GM19372 (cell line): ENCODE results near the gene TSPO2.

Source experiments
- ATAC-seq: cut with Tn5 transposase; IDR thresholded peaks from one replicate; pipeline ENCODE4 v1.9.1; 2021; ENCODE audit warnings: mild to moderate bottlenecking, low read depth, moderate library complexity; ENCODE audit not compliant: unreplicated experiment

The TSPO2 gene

DNA sequence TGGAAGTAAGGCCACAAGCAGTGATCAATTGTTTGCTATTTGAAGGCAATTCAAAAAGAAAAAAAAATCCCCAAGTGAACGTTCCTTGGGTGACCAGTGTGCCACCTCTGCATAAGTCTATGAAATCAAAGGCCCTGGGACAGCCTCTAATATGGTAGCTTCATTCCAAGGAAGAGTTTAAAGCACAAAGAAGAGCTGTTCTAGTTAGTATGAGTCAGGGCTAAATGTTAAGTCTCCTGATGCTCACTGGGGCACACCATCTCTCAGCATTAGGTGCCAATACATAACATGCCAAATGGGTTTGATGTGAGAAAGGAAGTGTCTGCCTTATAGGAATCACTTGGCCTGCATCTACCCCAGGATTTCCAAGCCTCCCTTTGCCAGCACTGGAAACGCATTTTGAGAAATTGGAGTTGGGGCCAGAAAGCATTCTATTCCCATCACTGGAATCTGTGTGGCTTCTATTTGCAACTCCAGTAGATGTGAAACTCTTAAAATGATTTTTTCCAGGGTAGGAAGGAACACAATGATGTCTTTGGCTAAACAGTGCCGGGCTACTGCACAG lies 16.2 kb upstream of the TSPO2 start:
- no peak for ATAC-seq

DNA sequence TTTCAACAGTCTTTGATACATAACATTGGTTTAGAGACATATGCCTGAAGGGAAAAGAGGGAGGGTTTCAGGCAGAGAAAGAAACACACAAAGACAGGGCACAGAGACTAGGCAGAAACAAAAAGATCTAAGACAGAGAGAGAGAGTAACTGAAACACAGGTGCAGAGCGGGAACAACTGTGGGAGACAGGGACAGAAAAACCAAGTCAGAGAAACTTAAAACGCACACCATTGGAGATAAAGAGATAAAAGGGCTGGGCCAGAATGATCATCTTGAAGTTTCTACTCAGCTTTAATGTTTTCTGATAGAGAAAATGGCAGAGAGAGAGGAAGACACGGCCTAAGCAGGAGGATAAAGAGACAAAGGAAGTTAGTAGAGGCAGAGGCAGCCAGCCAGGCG lies 15.0 kb upstream of the TSPO2 start:
- ATAC-seq, result no peak

DNA sequence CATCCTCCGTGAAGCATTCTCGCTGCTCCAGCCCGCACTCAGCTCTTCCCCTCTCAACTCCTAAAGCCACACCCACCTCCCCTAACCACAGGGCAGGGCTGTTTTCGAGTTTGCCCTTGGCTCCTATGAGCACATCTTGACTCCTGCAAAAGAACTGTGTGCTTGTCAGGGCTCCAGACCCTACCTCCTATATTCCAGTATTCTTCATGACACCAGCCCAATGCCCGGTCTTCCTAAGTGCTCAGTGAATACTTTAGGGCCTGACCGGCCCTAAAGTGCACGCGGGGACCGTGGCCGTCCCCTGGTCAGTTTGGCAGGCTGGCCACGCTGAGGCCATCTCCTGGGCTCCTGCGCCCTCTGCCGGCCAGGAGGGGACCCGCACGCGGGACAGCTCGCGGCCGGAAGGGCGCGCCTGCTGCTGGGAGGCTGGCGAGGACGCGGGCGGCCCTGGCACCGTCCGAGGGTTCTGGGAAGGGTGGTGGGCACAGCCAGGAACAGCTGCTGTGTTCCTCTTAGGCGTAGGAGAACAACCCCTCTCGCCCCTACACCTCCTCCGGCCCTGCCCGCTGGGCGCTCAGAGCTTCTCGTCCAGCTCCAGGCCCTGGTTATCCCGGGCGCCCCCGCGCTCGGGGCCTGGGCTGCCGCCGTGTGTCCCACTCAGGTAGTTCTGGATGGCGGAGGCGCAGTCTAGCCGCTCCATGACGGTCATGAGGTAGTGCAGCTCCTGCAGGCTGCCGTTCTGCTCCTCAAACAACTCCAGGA lies 14.3 kb upstream of the TSPO2 start:
- peak; percentile 88 for ATAC-seq

DNA sequence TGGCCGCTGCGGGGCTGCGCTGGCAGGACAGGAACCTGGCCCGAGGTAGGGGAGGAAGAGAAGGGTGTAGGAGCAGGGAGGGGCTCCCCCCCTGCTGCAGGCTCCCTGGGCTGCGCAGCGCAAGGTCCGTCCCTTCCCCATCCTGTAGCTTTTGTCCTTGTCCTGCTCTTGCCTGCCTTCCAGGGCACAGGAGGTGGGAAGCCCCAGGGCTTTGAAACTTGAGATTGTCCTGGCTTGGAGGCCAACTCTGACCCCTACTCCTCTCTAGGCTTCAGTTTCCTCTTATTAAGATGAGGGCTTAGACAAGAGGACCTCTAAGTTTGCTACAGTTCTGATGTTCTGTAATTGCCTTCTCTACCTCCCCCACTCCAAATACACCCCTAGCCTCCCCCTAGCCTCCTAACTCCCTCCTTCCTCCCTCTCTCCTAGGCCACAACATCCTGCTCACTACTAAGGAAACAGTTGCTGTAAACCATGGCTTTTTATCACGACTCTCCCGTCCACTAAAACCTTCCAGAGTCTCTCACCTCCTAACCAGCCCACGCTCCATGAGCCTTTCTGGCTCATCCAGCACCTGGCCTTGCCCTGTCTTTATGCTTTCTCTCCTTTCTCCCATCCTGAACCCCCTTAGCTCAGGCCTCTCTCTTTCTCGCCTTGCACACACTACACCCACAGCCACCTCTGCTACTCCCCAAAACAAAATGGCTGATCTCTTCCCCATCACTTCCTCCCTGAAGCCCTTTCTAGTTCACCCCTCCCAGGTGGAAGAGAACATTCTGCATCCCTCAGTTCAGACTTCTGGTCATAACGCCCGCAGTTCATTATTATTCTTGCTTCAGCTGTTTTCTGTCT lies 13.5 kb upstream of the TSPO2 start:
- peak; percentile 26 for ATAC-seq

DNA sequence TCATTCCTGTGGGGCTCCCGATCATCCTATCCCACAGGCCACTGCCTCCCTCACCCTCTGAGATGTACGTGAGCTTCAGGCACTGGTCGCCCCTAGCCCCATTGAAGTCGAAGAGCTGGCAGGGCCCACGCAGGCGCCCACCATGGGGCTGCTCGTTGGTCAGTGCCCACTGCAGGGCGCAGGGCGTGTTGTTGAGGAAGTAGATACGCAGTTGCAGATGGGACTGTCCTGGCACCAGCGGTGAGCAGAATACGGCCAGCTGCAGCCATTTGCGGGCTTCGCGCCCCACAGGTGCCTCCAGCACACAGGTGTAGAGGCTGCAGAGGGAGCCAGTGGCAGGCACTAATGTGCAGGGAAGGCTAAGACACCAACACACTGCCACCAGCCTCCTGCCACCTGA lies 9.4 kb upstream of the TSPO2 start:
- no peak for ATAC-seq

DNA sequence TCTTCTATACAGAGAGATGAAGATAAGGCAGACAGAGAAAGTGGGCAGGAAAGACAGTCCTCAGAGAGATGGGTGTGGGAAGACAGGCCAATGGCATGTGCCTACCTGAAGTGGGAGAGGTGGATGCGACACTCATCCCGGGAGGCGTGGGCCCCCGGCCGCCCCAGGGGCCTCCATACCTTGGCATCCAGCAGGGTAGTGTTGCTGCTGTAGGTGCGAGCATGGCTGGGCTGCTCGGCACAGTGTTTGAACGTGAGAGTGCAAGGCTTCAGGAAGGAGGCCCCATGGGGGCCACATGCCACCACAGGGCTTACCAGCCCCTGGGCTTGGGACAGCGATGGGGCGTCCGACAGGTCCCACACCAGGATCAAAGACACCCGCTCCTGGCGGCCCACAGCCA lies 8.5 kb upstream of the TSPO2 start:
- ATAC-seq, result no peak

DNA sequence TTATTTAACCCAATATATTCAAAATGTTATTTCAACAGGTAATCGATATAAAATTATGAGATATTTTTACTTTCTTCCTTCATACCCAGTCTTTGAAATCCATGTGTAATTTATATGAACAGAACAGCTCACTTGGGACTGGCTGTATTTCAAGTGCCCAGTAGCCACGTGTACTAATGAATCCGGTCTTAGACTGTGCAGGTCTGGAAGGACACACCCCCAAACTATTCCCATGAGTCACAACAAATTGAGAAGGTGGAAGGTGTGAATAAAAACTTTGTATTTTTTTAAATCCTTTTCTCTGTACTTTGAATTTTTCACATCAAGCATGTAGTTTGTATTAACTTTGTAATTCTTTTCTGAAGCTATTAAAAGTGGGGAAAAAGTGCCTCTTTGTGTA lies 6.1 kb upstream of the TSPO2 start:
- ATAC-seq, result no peak

DNA sequence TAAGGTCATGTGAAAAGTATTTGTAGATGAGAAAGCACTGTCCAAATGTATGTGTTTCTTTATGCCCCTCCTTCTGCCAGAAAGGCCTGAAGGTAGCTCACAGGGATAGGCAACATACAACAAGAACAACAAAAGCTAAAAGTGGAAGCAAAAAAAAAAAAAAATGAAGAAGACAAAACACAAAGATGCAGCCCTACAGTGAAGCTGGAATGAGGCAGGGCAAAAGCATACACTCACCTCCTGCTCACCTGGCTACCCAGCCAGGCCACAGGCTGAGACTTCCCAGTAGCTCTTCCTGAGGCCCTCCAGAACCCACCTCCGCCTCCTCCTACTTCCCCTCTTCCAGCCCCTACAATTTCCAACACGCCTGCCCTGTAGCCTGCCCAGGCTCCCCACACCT lies 5.7 kb upstream of the TSPO2 start:
- ATAC-seq, result no peak

DNA sequence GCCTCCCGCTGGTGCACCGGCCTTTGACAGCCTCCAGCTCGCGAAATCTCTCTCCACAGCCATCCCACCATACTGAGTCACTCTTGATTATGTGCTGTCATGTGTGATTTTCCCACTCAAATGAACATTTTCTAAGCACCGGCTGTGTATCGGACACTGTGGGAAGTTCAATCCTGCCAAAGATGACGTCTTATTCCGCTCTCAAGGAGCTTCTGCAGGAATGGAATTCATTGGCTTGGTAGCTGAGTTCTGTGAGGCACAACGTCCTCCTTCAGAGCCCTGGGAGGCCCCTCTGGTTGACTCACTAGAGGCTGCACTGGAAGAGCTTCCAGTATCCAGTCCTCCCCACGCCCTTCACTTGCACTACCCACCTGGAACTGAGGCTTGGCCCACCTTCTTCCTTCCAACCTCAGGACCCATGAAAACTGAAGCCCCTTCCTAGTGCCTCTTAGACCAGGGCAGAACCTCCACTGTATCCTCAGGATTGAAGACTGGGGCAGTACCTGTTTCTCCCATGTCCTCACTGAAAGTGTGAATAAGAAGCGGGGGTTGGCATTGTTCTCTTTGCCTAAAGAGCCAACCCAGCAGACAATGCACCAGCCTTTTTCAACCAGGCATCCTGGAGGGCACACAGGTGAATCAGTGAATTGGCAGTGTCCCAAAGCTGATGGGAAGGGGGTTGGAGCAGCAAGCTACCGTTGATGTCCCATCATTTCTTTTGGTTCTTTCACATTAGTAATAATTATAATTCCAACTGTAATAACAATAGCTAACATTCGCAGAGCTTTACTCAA lies 5.0 kb upstream of the TSPO2 start:
- ATAC-seq, result no peak

DNA sequence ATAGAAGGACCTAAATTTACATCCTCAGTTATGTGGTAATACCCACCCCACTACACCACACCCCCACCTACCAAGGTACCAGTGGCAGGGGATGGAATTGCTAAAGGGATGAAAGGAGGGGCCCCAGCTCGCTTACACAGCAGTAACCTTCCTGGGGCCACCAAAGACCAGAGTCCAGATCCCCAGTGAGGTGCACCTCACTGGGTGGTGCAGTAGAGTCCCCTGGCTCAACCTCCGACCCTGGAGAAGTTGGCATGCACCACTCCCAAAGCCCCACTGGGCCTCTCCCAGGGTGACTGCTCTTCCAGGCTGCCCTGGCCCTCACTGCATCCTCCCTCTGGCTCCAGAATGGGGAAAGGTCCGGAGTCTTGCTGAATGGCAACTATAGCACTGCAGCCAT lies 4.1 kb upstream of the TSPO2 start:
- no peak for ATAC-seq

DNA sequence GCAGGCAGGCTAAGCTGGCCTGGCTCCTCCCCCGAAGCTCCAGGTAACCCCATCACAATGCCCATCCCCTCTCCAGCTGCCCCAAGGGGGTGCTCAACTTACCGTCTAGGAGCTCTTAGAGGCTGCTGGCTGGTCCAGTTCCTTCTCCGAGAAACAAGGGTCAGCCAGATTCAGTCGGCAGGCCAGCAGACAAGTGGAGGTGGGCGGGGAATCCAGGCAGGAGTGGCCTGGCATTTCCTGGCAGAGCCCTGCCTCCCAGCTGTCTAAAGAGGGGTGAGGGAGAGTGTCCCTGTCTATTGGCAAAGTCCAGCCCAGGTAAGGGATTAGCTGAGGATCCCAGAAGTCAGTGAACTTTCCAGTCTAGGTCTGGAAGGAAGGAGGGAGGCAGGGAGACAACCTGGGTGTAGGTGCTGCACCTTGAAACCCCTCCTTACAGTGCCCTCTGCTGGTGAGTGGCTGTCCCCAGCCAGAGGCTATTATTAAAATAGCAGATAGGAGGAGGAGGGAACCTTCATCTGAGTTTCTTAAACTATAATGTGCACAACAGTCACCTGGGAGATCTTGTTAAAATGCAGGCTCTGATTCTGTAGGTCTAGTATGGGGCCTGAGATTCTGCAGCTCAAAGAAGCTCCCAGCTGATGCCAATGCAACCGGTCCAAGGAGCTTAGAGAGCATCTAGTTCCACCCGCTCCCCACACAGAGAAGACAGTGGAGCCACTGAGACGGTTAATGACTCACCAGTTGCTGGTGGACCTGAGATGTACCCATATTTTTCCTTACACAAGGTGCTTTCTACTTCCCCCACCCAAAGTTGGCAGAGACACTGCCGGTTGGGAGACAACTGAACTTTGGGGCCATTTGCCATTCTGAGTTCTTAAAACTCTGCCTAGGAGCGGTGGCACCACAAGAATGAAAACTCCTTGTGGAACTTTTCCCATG lies 2.9 kb upstream of the TSPO2 start, which contains the start of gene UNC5CL:
TSS of gene UNC5CL (minus strand) at position 162 of the 939 bp plus-strand sequence. CDS start 4,147 bp downstream, outside the sequence.
- ATAC-seq, result no peak

DNA sequence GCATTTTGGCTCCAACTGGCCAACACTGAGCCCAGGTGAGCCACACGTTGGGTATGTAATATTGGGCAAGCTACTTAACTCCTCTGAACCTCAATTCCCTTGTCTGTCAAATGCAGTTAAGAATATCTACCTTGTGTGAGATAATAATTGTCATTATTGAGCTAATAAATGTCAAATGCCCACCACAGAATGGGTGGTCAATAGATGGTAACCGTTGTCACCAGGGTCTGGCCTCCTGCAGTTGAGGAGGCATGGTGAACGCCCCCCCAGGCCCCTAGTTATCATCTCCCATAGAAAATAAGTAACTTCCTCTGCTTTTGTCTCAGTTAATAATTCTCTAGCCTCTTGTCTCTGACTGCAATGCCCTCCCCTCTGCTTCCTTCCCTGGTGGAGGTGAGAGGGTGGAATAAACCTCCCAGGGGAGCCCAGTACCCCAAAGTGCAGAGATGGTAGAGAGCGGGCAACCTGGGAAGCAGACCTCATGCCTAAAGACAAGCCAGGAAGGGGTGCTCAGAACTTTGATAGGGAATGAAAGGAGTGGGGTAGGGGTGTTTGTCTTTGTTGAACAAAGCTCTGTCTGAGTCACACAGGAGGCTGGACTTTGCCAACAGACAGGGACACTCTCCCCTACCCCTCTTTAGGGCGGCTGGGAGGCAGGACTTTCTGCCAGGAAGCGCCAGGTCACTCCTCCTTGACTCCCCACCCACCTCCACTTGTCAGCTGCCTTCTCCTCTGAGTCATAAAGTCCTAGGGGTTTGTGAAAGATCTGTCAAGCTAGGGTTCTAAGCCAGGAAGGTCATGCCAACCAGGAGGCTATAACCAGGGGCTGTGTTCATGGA lies 1.9 kb upstream of the TSPO2 start:
- no peak for ATAC-seq

DNA sequence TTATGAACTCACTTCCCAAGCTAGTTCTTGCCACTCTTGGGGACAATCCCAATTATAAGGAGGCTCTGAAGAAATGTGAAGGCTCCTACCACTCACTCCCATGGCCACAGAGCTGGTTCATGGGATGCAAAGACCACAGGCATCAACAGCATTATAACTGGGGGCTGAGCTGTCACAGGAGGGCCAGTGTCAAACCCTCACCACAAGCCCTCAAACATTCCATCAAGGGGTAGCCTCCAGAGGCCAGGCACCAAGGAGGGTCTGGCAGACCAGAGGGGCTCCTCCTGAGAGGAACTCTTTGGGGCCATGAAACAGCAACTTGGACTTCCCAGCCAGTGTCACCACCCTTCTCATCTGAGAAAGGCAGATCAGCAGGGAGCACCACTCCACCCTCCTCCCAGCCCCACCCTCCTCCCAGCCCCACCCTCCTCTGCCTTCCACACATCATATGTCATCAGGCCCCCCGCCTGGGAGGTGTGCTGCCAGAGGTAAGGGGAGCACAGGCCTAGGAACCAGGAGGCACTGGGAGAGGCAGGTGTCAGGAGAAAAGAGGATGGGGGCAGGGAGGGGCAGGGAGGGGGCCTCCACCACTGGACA lies 1.2 kb upstream of the TSPO2 start:
- ATAC-seq, result no peak

DNA sequence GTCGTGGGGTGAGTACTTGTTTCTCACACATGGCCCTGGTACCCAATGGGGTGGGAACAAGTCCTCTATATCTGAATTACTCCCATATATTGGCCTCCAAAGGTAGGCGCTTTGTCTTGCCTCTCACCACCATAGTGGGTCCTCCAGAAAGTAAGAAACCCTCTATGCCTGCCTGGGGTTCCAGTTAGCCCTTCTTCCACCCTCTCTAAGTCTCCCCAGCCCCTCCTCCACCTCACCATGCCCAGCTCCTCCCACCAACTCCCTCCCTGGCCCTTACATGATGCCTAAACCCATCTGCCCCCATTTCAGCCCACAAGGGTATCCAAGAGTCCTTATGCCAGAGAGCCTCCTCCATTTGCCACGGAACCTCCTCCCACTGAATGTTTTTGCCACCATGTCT lies 884 bp downstream of the TSPO2 start:
- ATAC-seq, result no peak

DNA sequence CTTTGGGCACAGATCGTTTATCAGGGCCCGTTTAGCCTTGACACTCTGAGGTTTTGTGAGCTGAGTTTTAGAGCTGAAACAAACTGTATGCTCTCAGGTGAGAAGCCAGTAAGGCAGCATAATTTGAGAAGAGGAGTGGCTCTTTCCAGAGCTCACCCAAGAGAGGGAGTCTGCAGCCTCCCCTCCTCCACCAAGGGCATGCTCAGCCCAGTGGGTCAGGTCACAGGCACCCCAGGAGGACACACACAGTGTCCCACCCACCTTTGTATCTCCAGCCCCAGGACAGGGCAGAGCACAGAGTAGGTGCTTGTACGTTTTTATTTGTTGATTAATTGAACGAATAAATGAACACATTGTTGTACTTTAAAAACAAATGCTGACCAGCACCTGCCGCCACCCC lies 3.4 kb downstream of the TSPO2 start:
- no peak for ATAC-seq

DNA sequence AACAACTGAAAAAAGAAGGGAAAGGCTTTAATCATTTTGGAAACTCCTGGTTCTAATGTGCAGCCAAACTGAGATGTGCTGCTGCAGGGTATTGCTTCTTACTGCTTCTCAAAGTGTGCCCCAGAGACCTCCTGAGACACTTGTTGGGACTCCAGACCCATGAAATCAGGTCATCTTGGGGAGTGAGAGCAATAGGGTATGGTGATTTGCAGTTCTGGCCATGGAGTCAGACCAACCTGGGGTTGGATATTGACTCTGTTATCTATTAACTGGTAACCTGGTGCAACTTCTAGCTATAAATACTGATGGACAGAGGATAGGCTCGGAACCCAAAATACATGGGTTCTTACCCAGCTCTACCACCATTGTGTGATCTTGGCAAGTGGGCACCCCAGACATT lies 3.8 kb downstream of the TSPO2 start:
- ATAC-seq, result no peak

DNA sequence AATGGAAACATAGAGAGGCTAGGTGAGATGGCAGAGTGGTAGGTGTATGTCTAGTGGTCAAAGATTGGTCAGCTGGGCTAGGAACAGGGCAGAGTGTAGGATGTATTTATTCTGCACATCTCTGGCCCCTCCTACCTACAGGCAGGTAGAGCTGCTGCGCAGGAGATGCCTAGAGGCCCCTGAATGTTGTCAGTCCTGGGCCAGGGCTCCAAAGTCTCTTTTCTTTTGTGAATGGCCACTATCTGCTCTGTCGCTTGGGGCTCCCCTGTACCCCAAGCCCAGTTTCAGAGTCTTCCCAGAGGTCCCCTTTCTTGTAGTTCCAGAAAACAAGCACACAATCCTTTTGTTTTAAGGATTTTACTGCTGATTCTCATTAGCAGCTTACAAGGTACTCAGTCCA lies 5.0 kb downstream of the TSPO2 start:
- no peak for ATAC-seq
